Gastrocnemius medialis (tissue), 4 donors: ENCODE results near the gene SNX24.

ENCODE experiments used
- CTCF ChIP-seq, 5 experiments: fragments of 450-650 bp in 3 of 5; fragments of 200-600 bp in 2 of 5; sonication (generic) in 2 of 5; IDR thresholded peaks in 4 of 5; conservative IDR thresholded peaks in 1 of 5; 1 replicate in 4 of 5; 2 replicates in 1 of 5; pipeline ENCODE4 v1.5.1; 2016 to 2019; ENCODE audit warnings: antibody characterized with exemption in 5 of 5, mild to moderate bottlenecking in 3 of 5, moderate library complexity in 3 of 5
- POLR2A ChIP-seq, 2 donors: fragments of 450-650 bp; IDR thresholded peaks; one replicate each; pipeline ENCODE4 v1.6.1; 2017; ENCODE audit warnings: antibody characterized with exemption in 2 of 2, mild to moderate bottlenecking in 2 of 2, moderate library complexity in 2 of 2

- TF ChIP-seq CTCF (IDR thresholded peaks at IDR 0.05 in 4 of 5, conservative IDR thresholded peaks at IDR 0.05 in 1 of 5) = no peak
- TF ChIP-seq POLR2A (IDR thresholded peaks at IDR 0.05) = no peak
Observed at GRCh38 chr5:122999947-123000563, 154.6 kb downstream of the SNX24 start.
